GM23338 (cell line): ENCODE measurements around the gene PHAF1.

Experiments
- CTCF ChIP-seq, 2 experiments: fragments of 200-600 bp in 1 of 2; sonication (generic) in 1 of 2; conservative IDR thresholded peaks; 2 replicates each; pipeline versions ENCODE4 v1.5.1 to v1.6.1; 2016 to 2017; ENCODE audit warnings: antibody characterized with exemption in 2 of 2, low read depth in 2 of 2, mild to moderate bottlenecking in 2 of 2, moderate library complexity in 1 of 2
- EZH2 ChIP-seq: fragments of 200-600 bp; sonication (generic); IDR thresholded peaks from one replicate; pipeline ENCODE4 v1.8.0; 2017; ENCODE audit warnings: antibody characterized with exemption, mild to moderate bottlenecking, low read depth; ENCODE audit not compliant: unreplicated experiment
- EZH2phosphoT487 ChIP-seq: fragments of 200-600 bp; sonication (generic); IDR thresholded peaks from one replicate; pipeline ENCODE4 v1.8.1; 2018; ENCODE audit warnings: antibody characterized with exemption; ENCODE audit not compliant: unreplicated experiment

GRCh38 chr16:67091906-67092566 lies 17.7 kb upstream of the PHAF1 start:
- TF ChIP-seq CTCF (conservative IDR thresholded peaks at IDR 0.05; ENCODE audit: low read depth in 2 of 2) = no peak
- no peak for TF ChIP-seq EZH2phosphoT487
- TF ChIP-seq EZH2 = no peak
